OCI-LY1 (cell line): ENCODE measurements around the gene MSMB.
A peak's percentile ranks its signal among the peaks of the same experiment; 100 is the strongest.

Source experiments
- H2AFZ ChIP-seq: fragments of 200-600 bp; sonication (generic), shearing (Covaris generic); 2 replicates; pipeline ENCODE4 v1.6.0; 2014; ENCODE audit warnings: antibody characterized with exemption, mild to moderate bottlenecking, low read length
- H3F3A ChIP-seq: fragments of 200-600 bp; sonication (generic), shearing (Covaris generic); 2 replicates; pipeline ENCODE4 v1.6.0; 2014; ENCODE audit warnings: mild to moderate bottlenecking, antibody characterized with exemption, low read length, moderate library complexity; ENCODE audit not compliant: insufficient read depth
- H3K27ac ChIP-seq: fragments of 200-600 bp; sonication (generic); 2 replicates; pipeline ENCODE4 v1.5.1; 2014; ENCODE audit warnings: low read length, mixed run types, mild to moderate bottlenecking, low read depth; ENCODE audit not compliant: poor library complexity, severe bottlenecking
- H3K27me3 ChIP-seq: fragments of 200-600 bp; sonication (generic); 2 replicates; pipeline ENCODE4 v1.6.0; 2014; ENCODE audit warnings: antibody characterized with exemption, mild to moderate bottlenecking, low read length, moderate library complexity; ENCODE audit not compliant: insufficient read depth
- H3K36me3 ChIP-seq: fragments of 200-600 bp; sonication (generic); 2 replicates; pipeline ENCODE4 v1.6.1; 2014; ENCODE audit warnings: mild to moderate bottlenecking, antibody characterized with exemption, low read length, moderate library complexity, mixed read lengths; ENCODE audit not compliant: insufficient read depth
- H3K4me1 ChIP-seq: fragments of 200-600 bp; sonication (generic); 2 replicates; pipeline ENCODE4 v1.5.1; 2014; ENCODE audit warnings: mild to moderate bottlenecking, low read length, moderate library complexity; ENCODE audit not compliant: insufficient read depth, severe bottlenecking
- H3K4me2 ChIP-seq: fragments of 200-600 bp; sonication (generic), shearing (Covaris generic); 2 replicates; pipeline ENCODE4 v1.6.1; 2014; ENCODE audit warnings: low read length
- H3K4me3 ChIP-seq: fragments of 200-600 bp; sonication (generic); 2 replicates; pipeline ENCODE4 v1.5.1; 2014; ENCODE audit warnings: low read length, low read depth, mild to moderate bottlenecking, mixed read lengths; ENCODE audit not compliant: poor library complexity, severe bottlenecking
- H3K79me2 ChIP-seq: fragments of 200-600 bp; shearing (Covaris generic); 2 replicates; pipeline ENCODE4 v1.6.1; 2016; ENCODE audit warnings: mixed run types, low read length, mixed read lengths; ENCODE audit not compliant: insufficient read depth
- H3K9ac ChIP-seq: fragments of 200-600 bp; sonication (generic), shearing (Covaris generic); 2 replicates; pipeline ENCODE4 v1.6.1; 2014; ENCODE audit warnings: mild to moderate bottlenecking, low read length, mixed read lengths
- H3K9me2 ChIP-seq: fragments of 200-600 bp; sonication (generic), shearing (Covaris generic); 2 replicates; pipeline ENCODE4 v1.6.1; 2014; ENCODE audit warnings: low read depth, mild to moderate bottlenecking, low read length, mixed read lengths
- H3K9me3 ChIP-seq: fragments of 200-600 bp; shearing (Covaris generic); 2 replicates; pipeline ENCODE4 v1.6.1; 2014; ENCODE audit warnings: low read length, mixed read lengths
- H4K20me1 ChIP-seq: fragments of 200-600 bp; sonication (generic), shearing (Covaris generic); 2 replicates; pipeline ENCODE4 v1.6.0; 2016; ENCODE audit warnings: mild to moderate bottlenecking, low read length; ENCODE audit not compliant: insufficient read depth
- EZH2 ChIP-seq: fragments of 200-600 bp; sonication (generic), shearing (Covaris generic); IDR thresholded peaks from 2 replicates; pipeline ENCODE4 v1.8.0; 2017; ENCODE audit warnings: borderline replicate concordance, mixed run types, mild to moderate bottlenecking, antibody characterized with exemption, low read length, moderate library complexity, mixed read lengths
- TF ChIP-seq, protein P1 (sequence below): fragments of 200-600 bp; sonication (generic), shearing (Covaris generic); IDR thresholded peaks from 2 replicates; pipeline ENCODE4 v1.5.1; 2017; ENCODE audit warnings: mild to moderate bottlenecking, antibody characterized with exemption, low read length, moderate library complexity, mixed read lengths

Gene MSMB

DNA sequence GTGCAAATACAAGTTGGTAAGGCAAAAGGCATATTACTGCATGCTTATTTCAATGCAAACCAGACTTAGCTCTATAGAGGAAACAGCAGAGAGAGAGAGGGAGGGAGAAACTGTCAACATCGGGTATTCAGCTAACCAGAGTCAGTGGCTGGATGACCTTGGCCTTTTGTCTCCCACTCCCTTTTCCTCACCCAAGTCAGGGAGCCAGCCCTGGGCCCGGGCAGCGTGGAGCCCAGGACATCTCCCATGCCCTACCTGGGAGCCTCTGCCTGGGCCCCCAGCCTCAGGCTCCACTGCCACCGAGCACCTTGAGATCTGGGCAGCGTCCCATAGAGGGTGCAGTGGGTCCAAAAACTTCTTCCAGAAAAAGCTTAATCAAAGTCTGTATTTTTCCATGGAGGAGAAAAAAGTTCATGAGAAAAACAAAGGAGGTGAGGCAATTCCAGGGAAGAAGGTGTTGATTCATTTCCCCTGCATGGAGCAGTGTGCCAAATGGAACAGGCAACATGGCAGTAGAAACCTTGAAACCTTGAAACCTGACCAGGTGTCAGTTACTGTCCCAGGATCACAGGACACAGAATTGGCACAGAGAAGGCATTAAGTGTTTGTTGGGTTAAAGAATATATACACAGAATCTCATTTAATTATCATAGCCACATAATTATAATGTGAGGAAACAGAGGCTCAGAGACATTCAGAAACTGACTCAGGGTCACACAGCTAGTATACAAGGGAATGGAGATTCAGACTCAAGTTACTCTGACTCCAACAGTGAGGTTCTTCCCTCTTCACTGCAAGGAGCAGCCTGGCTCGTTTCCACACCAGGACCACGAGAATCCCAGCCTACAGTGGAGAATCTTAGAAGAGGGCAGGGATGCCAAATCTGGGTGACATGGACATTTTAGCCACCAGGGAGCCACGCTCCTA lies 9.9 kb downstream of the MSMB start:
- Histone ChIP-seq H2AFZ (no peak overlapping the region), H3K27me3 (no peaks in the 10 kb centered on the region), H3K9ac (no peak overlapping the region), H3K4me3 (no peak overlapping the region), H4K20me1 (no peaks in the 10 kb centered on the region), H3K9me2 (no peaks in the 10 kb centered on the region), H3K4me2 (no peak overlapping the region), H3K79me2 (no peaks in the 10 kb centered on the region), H3K27ac (no peak overlapping the region), H3K4me1 (peaks cover 1% of the 10 kb centered on the region), H3K36me3 (no peaks in the 10 kb centered on the region), H3F3A (no peaks in the 10 kb centered on the region), H3K9me3 (no peaks in the 10 kb centered on the region)
- TF ChIP-seq, protein P1, sequence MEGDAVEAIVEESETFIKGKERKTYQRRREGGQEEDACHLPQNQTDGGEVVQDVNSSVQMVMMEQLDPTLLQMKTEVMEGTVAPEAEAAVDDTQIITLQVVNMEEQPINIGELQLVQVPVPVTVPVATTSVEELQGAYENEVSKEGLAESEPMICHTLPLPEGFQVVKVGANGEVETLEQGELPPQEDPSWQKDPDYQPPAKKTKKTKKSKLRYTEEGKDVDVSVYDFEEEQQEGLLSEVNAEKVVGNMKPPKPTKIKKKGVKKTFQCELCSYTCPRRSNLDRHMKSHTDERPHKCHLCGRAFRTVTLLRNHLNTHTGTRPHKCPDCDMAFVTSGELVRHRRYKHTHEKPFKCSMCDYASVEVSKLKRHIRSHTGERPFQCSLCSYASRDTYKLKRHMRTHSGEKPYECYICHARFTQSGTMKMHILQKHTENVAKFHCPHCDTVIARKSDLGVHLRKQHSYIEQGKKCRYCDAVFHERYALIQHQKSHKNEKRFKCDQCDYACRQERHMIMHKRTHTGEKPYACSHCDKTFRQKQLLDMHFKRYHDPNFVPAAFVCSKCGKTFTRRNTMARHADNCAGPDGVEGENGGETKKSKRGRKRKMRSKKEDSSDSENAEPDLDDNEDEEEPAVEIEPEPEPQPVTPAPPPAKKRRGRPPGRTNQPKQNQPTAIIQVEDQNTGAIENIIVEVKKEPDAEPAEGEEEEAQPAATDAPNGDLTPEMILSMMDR, result no peak
- no peak for TF ChIP-seq EZH2

DNA sequence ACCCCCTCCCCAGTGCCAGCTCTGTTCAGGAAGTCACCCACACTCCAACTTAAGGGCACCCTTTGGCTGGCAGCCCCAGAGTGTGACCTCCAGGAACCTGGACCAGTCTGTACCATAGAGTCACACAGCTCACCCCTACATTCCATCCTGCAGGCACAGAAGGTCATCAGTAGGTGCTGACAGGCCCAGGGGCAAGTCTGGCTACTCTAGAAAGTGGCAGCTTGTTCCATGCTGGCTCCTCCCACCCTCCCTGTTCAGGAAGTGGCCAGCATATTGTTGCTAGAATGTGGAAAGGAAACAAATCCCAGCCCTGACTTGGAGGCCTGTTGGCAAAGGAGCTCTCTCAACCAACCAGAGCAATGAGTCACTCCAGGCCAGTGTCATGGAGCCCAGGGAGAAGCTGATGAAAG lies 12.5 kb downstream of the MSMB start:
- Histone ChIP-seq H4K20me1 (no peaks in the 10 kb centered on the region), H3K9me3 (no peaks in the 10 kb centered on the region), H3K4me2 (no peak overlapping the region), H3K4me1 (peaks cover 21% of the 10 kb centered on the region), H3K27me3 (no peaks in the 10 kb centered on the region), H2AFZ (no peak overlapping the region), H3K79me2 (peaks cover 16% of the 10 kb centered on the region), H3K36me3 (no peaks in the 10 kb centered on the region), H3K9ac (no peak overlapping the region), H3K9me2 (no peaks in the 10 kb centered on the region), H3K27ac (no peak overlapping the region), H3F3A (no peaks in the 10 kb centered on the region), H3K4me3 (no peak overlapping the region)
- TF ChIP-seq, protein P1, result no peak
- TF ChIP-seq EZH2, result no peak

DNA sequence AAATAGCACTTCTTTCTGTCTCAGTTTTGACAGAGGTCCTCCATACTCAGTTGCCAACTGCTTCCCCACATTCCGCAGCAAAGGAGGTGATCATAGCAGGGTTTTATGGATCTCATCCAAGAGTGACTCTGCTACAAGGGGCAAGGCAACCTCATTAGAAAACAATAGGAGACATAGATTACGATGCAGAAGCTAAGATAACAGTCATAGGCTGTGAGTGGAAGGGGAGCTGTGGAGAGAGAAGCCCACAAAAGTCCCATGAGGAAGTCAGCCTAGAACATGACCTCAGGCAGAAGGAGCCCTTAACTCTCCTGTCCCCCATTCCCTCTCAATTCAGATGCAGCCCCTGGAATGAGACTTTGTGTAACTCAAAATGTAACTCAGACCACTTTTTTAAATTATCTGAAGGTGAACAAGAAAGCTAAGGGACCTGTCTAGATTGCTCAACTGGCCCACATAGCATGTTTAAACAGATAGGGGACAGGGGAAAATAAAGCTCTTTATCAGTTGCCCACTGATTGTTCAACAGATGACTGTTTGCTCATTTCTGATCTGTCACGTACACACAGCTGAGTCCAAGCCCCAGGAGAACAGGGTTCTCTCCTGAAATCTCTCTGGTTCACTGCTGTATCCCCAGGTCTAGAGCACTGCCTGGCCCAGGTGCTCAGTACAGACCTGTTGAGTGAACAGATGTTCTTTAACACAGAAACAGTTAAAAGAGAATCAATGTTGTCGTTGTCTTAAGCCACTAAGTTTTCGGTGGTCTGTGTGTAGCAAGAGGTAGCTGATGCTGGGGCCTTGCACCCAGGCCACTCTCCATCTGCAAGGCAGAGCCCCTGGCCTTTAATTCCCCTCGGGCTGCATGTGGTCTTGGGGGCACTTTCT lies 14.2 kb downstream of the MSMB start:
- TF ChIP-seq EZH2, result no peak
- TF ChIP-seq, protein P1, result no peak

More for the DNA sequence above, 14.2 kb downstream of the MSMB start:
- H3K4me2 ChIP-seq, result no peak overlapping the region
- H2AFZ ChIP-seq, result peak overlapping the region; percentile 68; the same call in 1 of the 2 replicates
- H3K27me3 ChIP-seq, result no peaks in the 10 kb centered on the region
- H4K20me1 ChIP-seq, result peaks cover 3% of the 10 kb centered on the region; the same call in 1 of the 2 replicates
- H3K79me2 ChIP-seq, result peaks cover 33% of the 10 kb centered on the region
- no peak overlapping the region for H3K4me3 ChIP-seq
- no peaks in the 10 kb centered on the region for H3F3A ChIP-seq
- H3K36me3 ChIP-seq, result peaks cover 4% of the 10 kb centered on the region; the same call in 1 of the 2 replicates
- H3K27ac ChIP-seq, result no peak overlapping the region
- H3K4me1 ChIP-seq, result peaks cover 29% of the 10 kb centered on the region
- H3K9me3 ChIP-seq, result no peaks in the 10 kb centered on the region
- H3K9ac ChIP-seq, result no peak overlapping the region
- H3K9me2 ChIP-seq, result no peaks in the 10 kb centered on the region
